ENCODE results near the gene CRYGD. TPM values are rescaled to one million over a fixed set of nuclear protein-coding genes. Genes with fewer than 3 reads are reported as not detected.
"Not testable (repeated sequence)": the region's sequence is repeated elsewhere in the genome, so short reads cannot be mapped to it uniquely, and the experiment has no call there.

Gene CRYGD
- total and polyA plus RNA-seq, 2 experiments from 2014 or later = 0.47 TPM; not detected in 1

DNA sequence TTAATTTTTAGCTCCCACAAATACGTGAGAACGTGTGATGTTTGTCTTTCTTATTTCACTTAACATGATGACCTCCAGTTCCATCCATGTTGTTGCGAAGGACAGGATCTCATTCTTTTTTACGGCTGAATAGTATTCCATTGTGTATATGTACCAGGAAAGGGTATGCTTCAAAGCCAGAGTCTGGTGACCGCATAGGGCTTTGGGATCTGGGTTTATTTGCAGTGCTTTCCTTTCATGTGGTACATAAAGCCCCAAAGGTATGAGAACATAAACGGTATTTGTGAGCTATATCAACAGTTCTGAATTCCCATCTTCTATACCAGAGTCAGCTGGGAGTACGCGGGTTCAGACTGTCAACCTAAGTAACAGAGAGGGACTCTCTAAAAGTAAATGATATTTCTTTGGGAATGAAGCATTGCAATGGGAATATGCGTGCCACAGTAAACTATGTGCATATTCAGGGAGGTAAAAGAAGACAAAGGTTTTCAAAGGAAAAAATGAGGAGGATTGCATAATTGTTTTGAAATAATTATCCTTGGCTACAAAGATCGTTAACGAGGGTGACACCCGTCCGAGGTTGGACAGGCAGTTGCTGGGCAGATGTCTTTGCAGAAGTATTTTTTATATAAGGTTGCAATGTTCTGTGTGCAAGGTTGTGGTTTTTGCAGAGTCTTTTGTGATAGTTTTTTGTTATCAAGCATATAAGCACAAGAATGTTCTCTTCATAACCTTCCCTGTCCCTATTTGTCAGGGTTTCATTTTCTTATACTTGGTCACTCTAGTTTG lies 24.4 kb downstream of the CRYGD start:
- Histone ChIP-seq H3K27me3 (no peaks in the 10 kb centered on the region), H4K20me1 (ENCODE audit: insufficient read depth, poor library complexity, severe bottlenecking) (no peaks in the 10 kb centered on the region), H3K27ac (no peak overlapping the region), H3K36me3 (replicated peaks; ENCODE audit: insufficient read depth, low read depth) (no peaks in the 10 kb centered on the region), H3K79me2 (no peaks in the 10 kb centered on the region), H3K9me3 (ENCODE audit: low read depth) (no peaks in the 10 kb centered on the region), H2AFZ (no peak overlapping the region), H3K9me2 (replicated peaks; ENCODE audit: insufficient read depth) (no peaks in the 10 kb centered on the region), H3K4me3 (no peak overlapping the region), H3K4me1 (ENCODE audit: insufficient read depth) (no peaks in the 10 kb centered on the region), H3K4me2 (no peak overlapping the region)
- TF ChIP-seq CTCF (IDR thresholded peaks at IDR 0.05; ENCODE audit: poor library complexity) (no peak), EZH2 (IDR thresholded peaks at IDR 0.05; ENCODE audit: borderline replicate concordance) (no peak), EZH2phosphoT487 (IDR thresholded peaks at IDR 0.05; ENCODE audit: low read depth, severe bottlenecking, unreplicated experiment) (no peak)
- 84% methylated on average over 13 of the region's 13 CpGs for WGBS (ENCODE audit: low lambda C conversion rate, missing lambda C conversion rate)
- no peak for DNase-seq (ENCODE audit: low spot score)

- DNase-seq (ENCODE audit: low spot score); H4K20me1 ChIP-seq (ENCODE audit: insufficient read depth, poor library complexity, severe bottlenecking): not testable (repeated sequence)
These were observed 25.6 kb downstream of the CRYGD start for GRCh38 chr2:208098701-208099100.

DNA sequence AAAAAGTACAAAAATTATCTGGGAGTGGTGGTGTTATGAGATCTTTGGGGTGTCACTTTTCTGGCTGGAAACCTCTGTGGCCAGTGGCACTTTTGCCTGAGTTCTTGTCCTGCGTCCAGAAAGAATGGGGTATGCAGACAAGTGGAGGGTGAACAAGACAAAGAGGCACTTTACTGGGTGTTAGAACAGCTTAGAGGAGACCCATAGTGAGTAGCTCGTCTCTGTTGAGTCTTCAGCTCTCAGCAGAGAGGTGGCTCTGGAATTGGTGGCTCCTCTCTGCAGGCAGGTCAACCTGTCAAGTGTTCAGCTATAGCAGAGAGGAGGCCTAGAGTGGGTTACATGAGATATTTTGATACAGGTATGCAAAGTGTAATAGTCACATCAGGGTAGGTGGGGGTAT lies 26.1 kb downstream of the CRYGD start:
- TF ChIP-seq CTCF (IDR thresholded peaks at IDR 0.05; ENCODE audit: poor library complexity) (no peak), EZH2phosphoT487 (IDR thresholded peaks at IDR 0.05; ENCODE audit: low read depth, severe bottlenecking, unreplicated experiment) (no peak), EZH2 (IDR thresholded peaks at IDR 0.05; ENCODE audit: borderline replicate concordance) (no peak)
- Histone ChIP-seq H3K36me3 (replicated peaks; ENCODE audit: insufficient read depth, low read depth) (no peaks in the 10 kb centered on the region), H3K9me3 (ENCODE audit: low read depth) (no peaks in the 10 kb centered on the region), H3K4me2 (no peak overlapping the region), H4K20me1 (ENCODE audit: insufficient read depth, poor library complexity, severe bottlenecking) (no peaks in the 10 kb centered on the region), H3K79me2 (no peaks in the 10 kb centered on the region), H3K9me2 (replicated peaks; ENCODE audit: insufficient read depth) (no peaks in the 10 kb centered on the region), H3K27me3 (no peaks in the 10 kb centered on the region), H3K4me3 (no peak overlapping the region), H3K27ac (no peak overlapping the region), H2AFZ (no peak overlapping the region), H3K4me1 (ENCODE audit: insufficient read depth) (no peaks in the 10 kb centered on the region)
- DNase-seq (ENCODE audit: low spot score) = no peak
- WGBS (ENCODE audit: low lambda C conversion rate, missing lambda C conversion rate) = 58% methylated on average over 2 of the region's 2 CpGs

More at GRCh38 chr2:208098701-208099100, 25.6 kb downstream of the CRYGD start:
- H3K27ac ChIP-seq; H2AFZ ChIP-seq; H3K36me3 ChIP-seq (replicated peaks; ENCODE audit: insufficient read depth, low read depth); H3K4me3 ChIP-seq; H3K4me2 ChIP-seq; H3K27me3 ChIP-seq; H3K9me3 ChIP-seq (ENCODE audit: low read depth); H3K79me2 ChIP-seq; H3K4me1 ChIP-seq (ENCODE audit: insufficient read depth); H3K9me2 ChIP-seq (replicated peaks; ENCODE audit: insufficient read depth): not testable (repeated sequence)
- 95% methylated on average over 1 of the region's 1 CpG for WGBS (ENCODE audit: low lambda C conversion rate, missing lambda C conversion rate)

GRCh38 chr2:208097801-208098200 lies 26.5 kb downstream of the CRYGD start:
- no peak overlapping the region for H2AFZ ChIP-seq
- no peak for DNase-seq (ENCODE audit: low spot score)
- no peak for TF ChIP-seq EZH2phosphoT487 (IDR thresholded peaks at IDR 0.05; ENCODE audit: low read depth, severe bottlenecking, unreplicated experiment)
- no peak for TF ChIP-seq CTCF (IDR thresholded peaks at IDR 0.05; ENCODE audit: poor library complexity)
- TF ChIP-seq EZH2 (IDR thresholded peaks at IDR 0.05; ENCODE audit: borderline replicate concordance) = no peak
- H3K4me2 ChIP-seq = no peak overlapping the region
- H3K27me3 ChIP-seq = no peaks in the 10 kb centered on the region
- no peaks in the 10 kb centered on the region for H3K36me3 ChIP-seq (replicated peaks; ENCODE audit: insufficient read depth, low read depth)
- no peak overlapping the region for H3K4me3 ChIP-seq
- H3K27ac ChIP-seq = no peak overlapping the region
- H4K20me1 ChIP-seq (ENCODE audit: insufficient read depth, poor library complexity, severe bottlenecking) = no peaks in the 10 kb centered on the region
- H3K4me1 ChIP-seq (ENCODE audit: insufficient read depth) = peaks cover under 1% of the 10 kb centered on the region
- H3K9me2 ChIP-seq (replicated peaks; ENCODE audit: insufficient read depth) = no peaks in the 10 kb centered on the region
- WGBS (ENCODE audit: low lambda C conversion rate, missing lambda C conversion rate) = 65% methylated on average over 5 of the region's 5 CpGs
- H3K79me2 ChIP-seq = no peaks in the 10 kb centered on the region
- no peaks in the 10 kb centered on the region for H3K9me3 ChIP-seq (ENCODE audit: low read depth)
